ENCODE results near the gene TP73.

DNA sequence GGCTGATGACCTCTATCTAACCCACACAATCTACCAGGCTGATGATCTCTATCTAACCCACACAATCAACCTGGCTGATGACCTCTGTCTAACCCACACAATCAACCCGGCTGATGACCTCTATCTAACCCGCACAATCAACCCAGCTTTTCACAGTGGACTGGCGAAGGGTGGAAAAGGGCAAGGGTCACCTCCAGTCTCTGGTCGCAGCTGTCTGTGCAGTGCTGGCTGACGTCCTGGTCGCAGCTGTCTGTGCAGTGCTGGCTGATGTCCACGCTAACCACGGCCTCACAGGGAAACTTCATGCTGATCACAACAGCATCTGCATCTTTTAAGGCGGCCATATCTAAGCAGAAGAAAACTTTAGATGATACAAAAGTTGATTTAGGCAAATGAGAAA is 87.7 kb downstream of the TP73 start:
- TF ChIP-seq, protein P1, sequence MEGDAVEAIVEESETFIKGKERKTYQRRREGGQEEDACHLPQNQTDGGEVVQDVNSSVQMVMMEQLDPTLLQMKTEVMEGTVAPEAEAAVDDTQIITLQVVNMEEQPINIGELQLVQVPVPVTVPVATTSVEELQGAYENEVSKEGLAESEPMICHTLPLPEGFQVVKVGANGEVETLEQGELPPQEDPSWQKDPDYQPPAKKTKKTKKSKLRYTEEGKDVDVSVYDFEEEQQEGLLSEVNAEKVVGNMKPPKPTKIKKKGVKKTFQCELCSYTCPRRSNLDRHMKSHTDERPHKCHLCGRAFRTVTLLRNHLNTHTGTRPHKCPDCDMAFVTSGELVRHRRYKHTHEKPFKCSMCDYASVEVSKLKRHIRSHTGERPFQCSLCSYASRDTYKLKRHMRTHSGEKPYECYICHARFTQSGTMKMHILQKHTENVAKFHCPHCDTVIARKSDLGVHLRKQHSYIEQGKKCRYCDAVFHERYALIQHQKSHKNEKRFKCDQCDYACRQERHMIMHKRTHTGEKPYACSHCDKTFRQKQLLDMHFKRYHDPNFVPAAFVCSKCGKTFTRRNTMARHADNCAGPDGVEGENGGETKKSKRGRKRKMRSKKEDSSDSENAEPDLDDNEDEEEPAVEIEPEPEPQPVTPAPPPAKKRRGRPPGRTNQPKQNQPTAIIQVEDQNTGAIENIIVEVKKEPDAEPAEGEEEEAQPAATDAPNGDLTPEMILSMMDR (IDR thresholded peaks at IDR 0.05 in 2 of 3, conservative IDR thresholded peaks at IDR 0.05 in 1 of 3; ENCODE audit: borderline replicate concordance in 1 of 3, insufficient read depth in 1 of 3, low read depth in 2 of 3, low read length in 2 of 3), result no peak
- TF ChIP-seq, protein P2, sequence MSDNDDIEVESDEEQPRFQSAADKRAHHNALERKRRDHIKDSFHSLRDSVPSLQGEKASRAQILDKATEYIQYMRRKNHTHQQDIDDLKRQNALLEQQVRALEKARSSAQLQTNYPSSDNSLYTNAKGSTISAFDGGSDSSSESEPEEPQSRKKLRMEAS (IDR thresholded peaks at IDR 0.05), result no peak
- no peak for TF ChIP-seq SP1 (IDR thresholded peaks at IDR 0.05; ENCODE audit: low read depth)
- no peak for TF ChIP-seq ZNF274 (IDR thresholded peaks at IDR 0.05; ENCODE audit: low read depth, low read length)
- TF ChIP-seq TCF7L2 (IDR thresholded peaks at IDR 0.05; ENCODE audit: borderline replicate concordance, extremely low read depth, insufficient read depth, insufficient read length), result no peak
- TF ChIP-seq YY1 (IDR thresholded peaks at IDR 0.05; ENCODE audit: extremely low read depth, insufficient replicate concordance, low read depth, low read length), result no peak
- TF ChIP-seq EZH2 (IDR thresholded peaks at IDR 0.05), result no peak
- TF ChIP-seq, protein P3, sequence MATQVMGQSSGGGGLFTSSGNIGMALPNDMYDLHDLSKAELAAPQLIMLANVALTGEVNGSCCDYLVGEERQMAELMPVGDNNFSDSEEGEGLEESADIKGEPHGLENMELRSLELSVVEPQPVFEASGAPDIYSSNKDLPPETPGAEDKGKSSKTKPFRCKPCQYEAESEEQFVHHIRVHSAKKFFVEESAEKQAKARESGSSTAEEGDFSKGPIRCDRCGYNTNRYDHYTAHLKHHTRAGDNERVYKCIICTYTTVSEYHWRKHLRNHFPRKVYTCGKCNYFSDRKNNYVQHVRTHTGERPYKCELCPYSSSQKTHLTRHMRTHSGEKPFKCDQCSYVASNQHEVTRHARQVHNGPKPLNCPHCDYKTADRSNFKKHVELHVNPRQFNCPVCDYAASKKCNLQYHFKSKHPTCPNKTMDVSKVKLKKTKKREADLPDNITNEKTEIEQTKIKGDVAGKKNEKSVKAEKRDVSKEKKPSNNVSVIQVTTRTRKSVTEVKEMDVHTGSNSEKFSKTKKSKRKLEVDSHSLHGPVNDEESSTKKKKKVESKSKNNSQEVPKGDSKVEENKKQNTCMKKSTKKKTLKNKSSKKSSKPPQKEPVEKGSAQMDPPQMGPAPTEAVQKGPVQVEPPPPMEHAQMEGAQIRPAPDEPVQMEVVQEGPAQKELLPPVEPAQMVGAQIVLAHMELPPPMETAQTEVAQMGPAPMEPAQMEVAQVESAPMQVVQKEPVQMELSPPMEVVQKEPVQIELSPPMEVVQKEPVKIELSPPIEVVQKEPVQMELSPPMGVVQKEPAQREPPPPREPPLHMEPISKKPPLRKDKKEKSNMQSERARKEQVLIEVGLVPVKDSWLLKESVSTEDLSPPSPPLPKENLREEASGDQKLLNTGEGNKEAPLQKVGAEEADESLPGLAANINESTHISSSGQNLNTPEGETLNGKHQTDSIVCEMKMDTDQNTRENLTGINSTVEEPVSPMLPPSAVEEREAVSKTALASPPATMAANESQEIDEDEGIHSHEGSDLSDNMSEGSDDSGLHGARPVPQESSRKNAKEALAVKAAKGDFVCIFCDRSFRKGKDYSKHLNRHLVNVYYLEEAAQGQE (IDR thresholded peaks at IDR 0.05; ENCODE audit: low read depth), result no peak
